Measurements from ENCODE around the gene MZF1. TPM values are rescaled to one million over a fixed set of nuclear protein-coding genes. Genes with fewer than 3 reads are reported as not detected.
A peak's percentile ranks its signal among the peaks of the same experiment; 100 is the strongest.

The MZF1 gene
- total and polyA plus RNA-seq, 9 of the 15 experiments (the other 6 are each of a cell fraction or from before 2014, with no cell fraction given) = 0.31 to 29.3 (median 11.5) TPM

- TF ChIP-seq XRCC5 (IDR thresholded peaks at IDR 0.05; ENCODE audit: low read depth, low read length) = no peak
- peak; percentile 59 for TF ChIP-seq NFIC (IDR thresholded peaks at IDR 0.05)
- TF ChIP-seq KLF10 (CRISPR knock-in tag; IDR thresholded peaks at IDR 0.05) = no peak
- peak; percentile 88 for TF ChIP-seq MAX (CRISPR knock-in tag; IDR thresholded peaks at IDR 0.05)
- TF ChIP-seq USF1 (CRISPR knock-in tag; IDR thresholded peaks at IDR 0.05) = peak; percentile 38; the same call in 1 of the 2 replicates
- TF ChIP-seq ZNF717 (CRISPR knock-in tag; IDR thresholded peaks at IDR 0.05) = no peak
- TF ChIP-seq ZNF551 (CRISPR knock-in tag; IDR thresholded peaks at IDR 0.05) = no peak
- no peak for TF ChIP-seq ARHGAP35 (IDR thresholded peaks at IDR 0.05; ENCODE audit: partially characterized antibody)
- TF ChIP-seq TCF7L2 (IDR thresholded peaks at IDR 0.05; ENCODE audit: low read depth, low read length) = no peak
- no peak for TF ChIP-seq MTF1 (CRISPR knock-in tag; IDR thresholded peaks at IDR 0.05; ENCODE audit: borderline replicate concordance)
- TF ChIP-seq ELF2 (CRISPR knock-in tag; IDR thresholded peaks at IDR 0.05) = no peak; the same call in 1 of the 2 replicates
- TF ChIP-seq HMGN3 (IDR thresholded peaks at IDR 0.05; ENCODE audit: borderline replicate concordance, extremely low read depth, insufficient read length, low read depth, low read length) = peak; percentile 74
- TF ChIP-seq STAT5B (CRISPR knock-in tag; IDR thresholded peaks at IDR 0.05) = no peak
- TF ChIP-seq, protein P1, sequence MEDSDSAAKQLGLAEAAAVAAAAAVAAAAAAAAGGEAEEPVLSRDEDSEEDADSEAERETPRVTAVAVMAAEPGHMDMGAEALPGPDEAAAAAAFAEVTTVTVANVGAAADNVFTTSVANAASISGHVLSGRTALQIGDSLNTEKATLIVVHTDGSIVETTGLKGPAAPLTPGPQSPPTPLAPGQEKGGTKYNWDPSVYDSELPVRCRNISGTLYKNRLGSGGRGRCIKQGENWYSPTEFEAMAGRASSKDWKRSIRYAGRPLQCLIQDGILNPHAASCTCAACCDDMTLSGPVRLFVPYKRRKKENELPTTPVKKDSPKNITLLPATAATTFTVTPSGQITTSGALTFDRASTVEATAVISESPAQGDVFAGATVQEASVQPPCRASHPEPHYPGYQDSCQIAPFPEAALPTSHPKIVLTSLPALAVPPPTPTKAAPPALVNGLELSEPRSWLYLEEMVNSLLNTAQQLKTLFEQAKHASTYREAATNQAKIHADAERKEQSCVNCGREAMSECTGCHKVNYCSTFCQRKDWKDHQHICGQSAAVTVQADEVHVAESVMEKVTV (CRISPR knock-in tag; IDR thresholded peaks at IDR 0.05) = no peak
- no peak for TF ChIP-seq ZNF785 (CRISPR knock-in tag; IDR thresholded peaks at IDR 0.05)
- TF ChIP-seq LEF1 (IDR thresholded peaks at IDR 0.05) = no peak
- no peak for TF ChIP-seq TGIF2 (CRISPR knock-in tag; IDR thresholded peaks at IDR 0.05)
- TF ChIP-seq FIP1L1 (IDR thresholded peaks at IDR 0.05; ENCODE audit: low read depth, low read length, poor library complexity, severe bottlenecking) = no peak
- TF ChIP-seq ZNF143 (CRISPR knock-in tag; IDR thresholded peaks at IDR 0.05) = peak; percentile 58; the same call in 1 of the 2 replicates
- TF ChIP-seq, protein P2, sequence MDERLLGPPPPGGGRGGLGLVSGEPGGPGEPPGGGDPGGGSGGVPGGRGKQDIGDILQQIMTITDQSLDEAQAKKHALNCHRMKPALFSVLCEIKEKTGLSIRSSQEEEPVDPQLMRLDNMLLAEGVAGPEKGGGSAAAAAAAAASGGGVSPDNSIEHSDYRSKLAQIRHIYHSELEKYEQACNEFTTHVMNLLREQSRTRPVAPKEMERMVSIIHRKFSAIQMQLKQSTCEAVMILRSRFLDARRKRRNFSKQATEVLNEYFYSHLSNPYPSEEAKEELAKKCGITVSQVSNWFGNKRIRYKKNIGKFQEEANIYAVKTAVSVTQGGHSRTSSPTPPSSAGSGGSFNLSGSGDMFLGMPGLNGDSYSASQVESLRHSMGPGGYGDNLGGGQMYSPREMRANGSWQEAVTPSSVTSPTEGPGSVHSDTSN (CRISPR knock-in tag; IDR thresholded peaks at IDR 0.05; ENCODE audit: low read depth) = no peak
- TF ChIP-seq, protein P2 (tag; conservative IDR thresholded peaks at IDR 0.05; ENCODE audit: low read depth) = no peak
- TF ChIP-seq SOX6 (IDR thresholded peaks at IDR 0.05) = 0 out of 2 replicates have a peak, but pooled peaks have one; percentile 44
- TF ChIP-seq DLX4 (CRISPR knock-in tag; IDR thresholded peaks at IDR 0.05) = no peak
- peak in 1 of 2 experiments; percentile 92; a peak in 2 of 3 replicates for TF ChIP-seq CBX3 (IDR thresholded peaks at IDR 0.05; ENCODE audit: borderline replicate concordance in 1 of 2, low read length in 2 of 2)
These were observed 13.7 kb downstream of the MZF1 start (continued) for GRCh38 chr19:58559275-58560006.

Measured in K562 (cell line).